HepG2 (cell line): ENCODE data around the gene AADACL4. TPM values are rescaled to one million over a fixed set of nuclear protein-coding genes. Genes with fewer than 3 reads are reported as not detected.
A peak's percentile ranks its signal among the peaks of the same experiment; 100 is the strongest.

ENCODE experiments used
- ATAC-seq: fragments of 200-7000 bp; cut with Tn5 transposase; 3 replicates; pipeline ENCODE4 v1.9.1; 2020; ENCODE audit warnings: mild to moderate bottlenecking, moderate library complexity
- BruUV-seq: library from RNA; stranded (reverse); fragments of 400-500 nt; replicated peaks from 2 replicates; lab custom pipeline; 2021; lab: Mats Ljungman, UMichigan
- CTCF ChIA-PET: fragments of 300-600 bp; formaldehyde crosslinking; extraction: SDS; loops from one replicate; lab custom pipeline; 2021; ENCODE audit warnings: low total read pairs, inconsistent platforms, low intra/inter-chr PET ratio; lab: Yijun Ruan, JAX
- POLR2A ChIA-PET: fragments of 350-600 bp; sonication (Branson Sonifier 250); formaldehyde crosslinking; loops from one replicate; lab custom pipeline; 2020; ENCODE audit warnings: antibody characterized with exemption, inconsistent platforms; lab: Yijun Ruan, JAX
- DNase-seq: peaks from one replicate; pipeline ENCODE4 v3.0.0-alpha.2; 2015; ENCODE audit warnings: low spot score
- FAIRE-seq: peaks from 3 replicates; lab custom pipeline; 2011; peaks lifted over from hg19 to GRCh38; lab: Jason Lieb, UNC
- H2AFZ ChIP-seq: one replicate; pipeline ENCODE4 v1.6.1; 2011; ENCODE audit warnings: low read length, inconsistent platforms
- H3K27ac ChIP-seq: fragments of 300-600 bp; 3 replicates; pipeline ENCODE4 v1.8.0; 2011; ENCODE audit warnings: mixed run types, mild to moderate bottlenecking, mixed read lengths, low read length, inconsistent platforms; ENCODE audit not compliant: insufficient read depth; ENCODE audit errors: extremely low read length
- H3K27me3 ChIP-seq, 2 experiments: fragments of 200-600 bp in 1 of 2; 2 replicates in 1 of 2; 3 replicates in 1 of 2; pipeline versions ENCODE4 v1.6.0 to v1.8.0; 2011; ENCODE audit warnings: low read length in 2 of 2, mild to moderate bottlenecking in 2 of 2, moderate library complexity in 2 of 2, inconsistent platforms in 1 of 2; ENCODE audit not compliant: insufficient read depth in 2 of 2, control insufficient read depth in 1 of 2
- H3K36me3 ChIP-seq, 2 experiments: fragments of 200-600 bp in 1 of 2; replicated peaks in 1 of 2; 2 replicates in 1 of 2; 3 replicates in 1 of 2; pipeline versions ENCODE4 v1.5.1 to v1.8.0; 2011; ENCODE audit warnings: low read length in 2 of 2, inconsistent platforms in 1 of 2; ENCODE audit not compliant: insufficient read depth in 2 of 2, control insufficient read depth in 1 of 2
- H3K4me1 ChIP-seq: 2 replicates; pipeline ENCODE4 v1.5.1; 2012; ENCODE audit warnings: low read length, inconsistent platforms; ENCODE audit not compliant: insufficient read depth
- H3K4me2 ChIP-seq: 2 replicates; pipeline ENCODE4 v1.6.0; 2011; ENCODE audit warnings: low read depth, low read length, inconsistent platforms
- H3K4me3 ChIP-seq, 3 experiments: fragments of 200-600 bp in 1 of 3; sonication (generic), shearing (Covaris generic) in 1 of 3; replicated peaks in 1 of 3; 2 replicates each; pipeline ENCODE4 v1.5.1; 2011 to 2016; ENCODE audit warnings: low read length in 3 of 3, inconsistent platforms in 2 of 3, low read depth in 2 of 3, mild to moderate bottlenecking in 2 of 3, control low read depth in 1 of 3, mixed read lengths in 1 of 3; ENCODE audit not compliant: insufficient read depth in 1 of 3
- H3K79me2 ChIP-seq: one replicate; pipeline ENCODE4 v1.6.1; 2011; ENCODE audit warnings: low read length, inconsistent platforms; ENCODE audit not compliant: insufficient read depth
- H3K9ac ChIP-seq: 2 replicates; pipeline ENCODE4 v1.6.0; 2011; ENCODE audit warnings: mild to moderate bottlenecking, low read depth, low read length, inconsistent platforms; ENCODE audit not compliant: insufficient read depth
- H3K9me3 ChIP-seq: 2 replicates; pipeline ENCODE4 v1.5.1; 2012; ENCODE audit warnings: mild to moderate bottlenecking, low read length
- H4K20me1 ChIP-seq: 2 replicates; pipeline ENCODE4 v1.6.0; 2011; ENCODE audit warnings: inconsistent platforms, mild to moderate bottlenecking, low read length, moderate library complexity; ENCODE audit not compliant: insufficient read depth
- ATF4 ChIP-seq, 2 experiments: fragments of 450-650 bp in 1 of 2; sonication (generic) in 1 of 2; formaldehyde crosslinking; IDR thresholded peaks; 2 replicates each; pipeline versions ENCODE4 v1.5.0 to v1.8.0; 2020 to 2022; ENCODE audit warnings: mild to moderate bottlenecking in 1 of 2, missing genetic modification reagents in 1 of 2
- BHLHE40 ChIP-seq: IDR thresholded peaks from 2 replicates; pipeline ENCODE4 v1.6.1; 2011; ENCODE audit warnings: low read length, improper control_type of control experiment
- CREM ChIP-seq, 2 experiments: sonication (generic) in 1 of 2; formaldehyde crosslinking in 1 of 2; IDR thresholded peaks; 2 replicates each; pipeline versions ENCODE4 v1.4.0 to v1.6.1; 2016 to 2020; ENCODE audit warnings: antibody characterized with exemption in 1 of 2, mild to moderate bottlenecking in 1 of 2, missing genetic modification reagents in 1 of 2
- CTCF ChIP-seq: sonication (generic); formaldehyde crosslinking; IDR thresholded peaks from 2 replicates; pipeline ENCODE4 v1.5.0; 2020; ENCODE audit warnings: mild to moderate bottlenecking, missing genetic modification reagents, moderate library complexity
- ERF ChIP-seq: IDR thresholded peaks from 2 replicates; pipeline ENCODE4 v1.6.1; 2018; ENCODE audit warnings: missing biosample characterization, missing genetic modification reagents
- HNRNPH1 ChIP-seq: fragments of 200-400 bp; formaldehyde crosslinking; optimal IDR thresholded peaks from 2 replicates; pipeline ENCODE3; 2017; ENCODE audit warnings: mild to moderate bottlenecking, low read depth, low read length
- KAT7 ChIP-seq: IDR thresholded peaks from 2 replicates; pipeline ENCODE4 v1.6.1; 2018; ENCODE audit warnings: borderline replicate concordance, missing compliant biosample characterization
- MIER2 ChIP-seq: IDR thresholded peaks from 2 replicates; pipeline ENCODE4 v1.6.1; 2016; ENCODE audit warnings: missing biosample characterization, missing genetic modification reagents
- NCOR1 ChIP-seq: fragments of 200-600 bp; sonication (generic); IDR thresholded peaks from 2 replicates; pipeline ENCODE4 v1.7.0; 2017; ENCODE audit warnings: antibody characterized with exemption, low read length, borderline replicate concordance
- RFXANK ChIP-seq: IDR thresholded peaks from 2 replicates; pipeline ENCODE4 v1.6.1; 2016
- RORA ChIP-seq: sonication (generic); formaldehyde crosslinking; IDR thresholded peaks from 2 replicates; pipeline ENCODE4 v1.5.0; 2020; ENCODE audit warnings: mild to moderate bottlenecking, missing genetic modification reagents, moderate library complexity
- SNAPC5 ChIP-seq: sonication (generic); formaldehyde crosslinking; IDR thresholded peaks from 2 replicates; pipeline ENCODE4 v1.8.1; 2023; ENCODE audit warnings: mild to moderate bottlenecking, missing genetic modification reagents, borderline replicate concordance
- ZBTB33 ChIP-seq: sonication (generic); formaldehyde crosslinking; IDR thresholded peaks from 2 replicates; pipeline ENCODE4 v1.4.0; 2020; ENCODE audit warnings: missing genetic modification reagents
- ZBTB7B ChIP-seq: sonication (generic); formaldehyde crosslinking; IDR thresholded peaks from 2 replicates; pipeline ENCODE4 v1.4.0; 2020; ENCODE audit warnings: missing genetic modification reagents
- ZMYM2 ChIP-seq: sonication (generic); formaldehyde crosslinking; IDR thresholded peaks from 2 replicates; pipeline ENCODE4 v1.8.0; 2022; ENCODE audit warnings: mild to moderate bottlenecking, missing genetic modification reagents
- ZNF362 ChIP-seq: sonication (generic); formaldehyde crosslinking; IDR thresholded peaks from 2 replicates; pipeline ENCODE4 v1.4.0; 2020; ENCODE audit warnings: missing genetic modification reagents, mild to moderate bottlenecking, borderline replicate concordance
- ZNF773 ChIP-seq: sonication (generic); formaldehyde crosslinking; IDR thresholded peaks from 2 replicates; pipeline ENCODE4 v1.4.0; 2020; ENCODE audit warnings: missing genetic modification reagents, borderline replicate concordance
- WGBS: methylation state at CpG from one replicate; pipeline ENCODE4 v1.1.6; 2017; ENCODE audit warnings: low lambda C conversion rate; 5-methylcytosine and 5-hydroxymethylcytosine counted together
- in situ Hi-C: cut with HindIII; loops from 2 replicates; pipeline ENCODE4 v1.10.0; 2017; ENCODE audit warnings: low pct_unique_long_range_greater_than_20kb; ENCODE audit not compliant: extremely low pct_ligation_motif_present
- intact Hi-C: fragments of 100-400 bp; cut with micrococcal nuclease; formaldehyde crosslinking; loops from one replicate; pipeline ENCODE4 v1.10.0; 2022; ENCODE audit not compliant: unreplicated experiment
- polyA plus RNA-seq, 8 experiments: library from polyadenylated mRNA; depleted of rRNA in 3 of 8; stranded (reverse) in 7 of 8; unstranded in 1 of 8; fragments of >200 nt; fragmentation: Illumina TruSeq in 4 of 8; extraction: Trizol in 4 of 8; gene quantifications; 2 replicates each; pipeline versions ENCODE4 v1.2.1 to v1.2.3, GENCODE V29; 2011 to 2016; ENCODE audit warnings: low read depth in 4 of 8, missing spikeins in 1 of 8, mixed read lengths in 1 of 8; ENCODE audit not compliant: insufficient read depth in 1 of 8
- total RNA-seq, 5 experiments: library from RNA; depleted of rRNA; stranded (reverse); fragments of >200 nt; fragmentation: Illumina TruSeq; extraction: Trizol; gene quantifications; 2 replicates each; pipeline ENCODE4 v1.2.3, GENCODE V29; 2016; ENCODE audit warnings: low read depth in 1 of 5

Gene AADACL4
- total and polyA plus RNA-seq, 2 of the 13 experiments (the other 11 are each of a cell fraction or from before 2014, with no cell fraction given), result not detected

- Histone ChIP-seq H3K4me1 (peaks cover 60% of the 10 kb centered on the region), H3K27ac (peak overlapping the region; percentile 94), H4K20me1 (peaks cover 35% of the 10 kb centered on the region), H3K9me3 (no peaks in the 10 kb centered on the region), H2AFZ (no peak overlapping the region), H3K27me3 (peaks cover 0 to 3% of the 10 kb centered on the region in 2 experiments; a peak in 1 of 5 replicates), H3K4me2 (peak overlapping the region; percentile 87), H3K9ac (peak overlapping the region; percentile 97), H3K4me3 (peak overlapping the region; percentile 91 to 97 (median 94)), H3K36me3 (peaks cover 11 to 35% of the 10 kb centered on the region in 2 experiments), H3K79me2 (peaks cover 75% of the 10 kb centered on the region)
- CTCF ChIA-PET, result no interaction called here
- peak; percentile 73 for FAIRE-seq
- in situ Hi-C loops (loop anchor here (5.0 kb wide), 2 partner anchors 62 to 87 kb away; no protein-coding TSS in a partner anchor), intact Hi-C loops (loop anchor here (5.0 kb wide), 1 partner anchor 137 kb away; no protein-coding TSS in a partner anchor)
- POLR2A ChIA-PET, result interaction anchor here (0.6 to 10.1 kb wide), 26 partner anchors 13 to 430 kb away, joined by 3 to 357 read pairs (median 4); no protein-coding TSS in a partner anchor
- DNase-seq, result peak; percentile 87
- 0 out of 3 replicates have a peak, but pooled peaks have one; percentile 2 for ATAC-seq
- BruUV-seq, result no TSS peak
- WGBS, result 8% methylated on average over 7 of the region's 7 CpGs
- TF ChIP-seq ZMYM2 (CRISPR knock-in tag), result no peak
- no peak for TF ChIP-seq SNAPC5
- TF ChIP-seq RFXANK, result no peak
- TF ChIP-seq MIER2 (CRISPR knock-in tag), result no peak
- no peak for TF ChIP-seq RORA (CRISPR knock-in tag)
- TF ChIP-seq ZBTB33 (CRISPR knock-in tag), result no peak
- peak; percentile 79 for TF ChIP-seq CREM (IDR thresholded peaks at IDR 0.05)
- TF ChIP-seq CREM (CRISPR knock-in tag; IDR thresholded peaks at IDR 0.05), result no peak
- peak; percentile 58 for TF ChIP-seq ZBTB7B (CRISPR knock-in tag)
- no peak for TF ChIP-seq ZNF773 (CRISPR knock-in tag)
- TF ChIP-seq KAT7 (CRISPR knock-in tag), result peak; percentile 45; the same call in 1 of the 2 replicates
- 0 out of 2 replicates have a peak, but pooled peaks have one; percentile 14 for TF ChIP-seq CTCF (CRISPR knock-in tag)
- peak; percentile 98 for TF ChIP-seq ZNF362
- TF ChIP-seq HNRNPH1, result no peak
- TF ChIP-seq ATF4 (CRISPR knock-in tag; IDR thresholded peaks at IDR 0.05), result peak in 1 of 2 experiments; percentile 63; a peak in 1 of 4 replicates
- peak; percentile 91 for TF ChIP-seq NCOR1
- TF ChIP-seq ERF (CRISPR knock-in tag), result peak; percentile 34; the same call in 1 of the 2 replicates
- no peak for TF ChIP-seq BHLHE40
Measured at GRCh38 chr1:12614402-12615158, 29.3 kb upstream of the AADACL4 start.
